Spinal cord (tissue), 10 donors: ENCODE measurements around the gene CEP104. TPM values are rescaled to one million over a fixed set of nuclear protein-coding genes. Genes with fewer than 3 reads are reported as not detected.
"Not testable (repeated sequence)": the region's sequence is repeated elsewhere in the genome, so short reads cannot be mapped to it uniquely, and the experiment has no call there.

Experiments
- DNase-seq, 6 donors: peaks; one replicate each; pipeline versions ENCODE4 v3.0.0 to v3.0.0-alpha.2; 2013 to 2015; ENCODE audit warnings: low spot score in 6 of 6, low read depth in 4 of 6
- H3K27ac ChIP-seq: one replicate; pipeline ENCODE4 v1.5.1; 2013; ENCODE audit warnings: low read depth, low read length, control low read depth
- H3K27me3 ChIP-seq: one replicate; pipeline ENCODE4 v1.6.1; 2013; ENCODE audit warnings: low read length; ENCODE audit not compliant: control insufficient read depth, insufficient read depth
- H3K36me3 ChIP-seq: one replicate; pipeline ENCODE4 v1.6.1; 2013; ENCODE audit warnings: low read length; ENCODE audit not compliant: control insufficient read depth, insufficient read depth
- H3K4me1 ChIP-seq: one replicate; pipeline ENCODE4 v1.6.1; 2013; ENCODE audit warnings: low read length; ENCODE audit not compliant: control insufficient read depth, insufficient read depth
- H3K4me3 ChIP-seq: one replicate; pipeline ENCODE4 v1.5.1; 2013; ENCODE audit warnings: low read depth, low read length, control low read depth
- H3K9me3 ChIP-seq: one replicate; pipeline ENCODE4 v1.6.1; 2013; ENCODE audit warnings: low read length; ENCODE audit not compliant: control insufficient read depth, insufficient read depth
- WGBS: methylation state at CpG from one replicate; pipeline ENCODE4 v1.1.5; 2013; ENCODE audit warnings: missing lambda C conversion rate; ENCODE audit not compliant: insufficient coverage; 5-methylcytosine and 5-hydroxymethylcytosine counted together
- polyA plus RNA-seq, 2 donors: library from polyadenylated mRNA; unstranded; fragments of 120-200 nt; gene quantifications; one replicate each; pipeline ENCODE4 v1.2.1, GENCODE V29; 2013; ENCODE audit not compliant: insufficient read length in 2 of 2
- total RNA-seq, 2 donors: library from RNA; depleted of rRNA in 1 of 2; stranded (reverse); fragments of 120-200 nt in 1 of 2; fragments of >200 nt in 1 of 2; gene quantifications; one replicate each; pipeline versions ENCODE4 v1.2.3 to v1.2.4, GENCODE V29; 2013 to 2014
- donor health status: healthy.

CEP104 gene
- total and polyA plus RNA-seq, 4 donors, result 23.9 to 43.8 (median 34.3) TPM

DNA sequence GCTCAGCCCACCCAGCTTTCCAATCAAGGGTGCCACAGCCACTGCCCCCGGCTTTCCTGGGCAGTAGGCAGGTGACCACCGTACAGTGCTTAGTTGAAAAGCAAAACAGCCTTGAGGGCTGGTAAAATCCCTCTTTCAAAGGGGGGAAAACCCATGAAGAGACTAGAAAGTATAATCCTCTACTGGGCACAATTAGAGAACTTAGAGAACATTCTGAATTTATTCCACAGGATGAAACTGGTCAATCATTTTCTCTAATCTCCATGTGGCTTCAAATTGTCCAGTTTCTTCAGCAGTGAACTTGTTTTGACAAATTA is 45.5 kb downstream of the CEP104 start:
- DNase-seq, result no peak
- Histone ChIP-seq H3K4me1 (no peaks in the 10 kb centered on the region), H3K9me3 (no peaks in the 10 kb centered on the region), H3K27ac (no peak overlapping the region), H3K36me3 (peaks cover 31% of the 10 kb centered on the region), H3K27me3 (no peaks in the 10 kb centered on the region), H3K4me3 (no peak overlapping the region)
- 17% methylated on average over 1 of the region's 2 CpGs for WGBS

DNA sequence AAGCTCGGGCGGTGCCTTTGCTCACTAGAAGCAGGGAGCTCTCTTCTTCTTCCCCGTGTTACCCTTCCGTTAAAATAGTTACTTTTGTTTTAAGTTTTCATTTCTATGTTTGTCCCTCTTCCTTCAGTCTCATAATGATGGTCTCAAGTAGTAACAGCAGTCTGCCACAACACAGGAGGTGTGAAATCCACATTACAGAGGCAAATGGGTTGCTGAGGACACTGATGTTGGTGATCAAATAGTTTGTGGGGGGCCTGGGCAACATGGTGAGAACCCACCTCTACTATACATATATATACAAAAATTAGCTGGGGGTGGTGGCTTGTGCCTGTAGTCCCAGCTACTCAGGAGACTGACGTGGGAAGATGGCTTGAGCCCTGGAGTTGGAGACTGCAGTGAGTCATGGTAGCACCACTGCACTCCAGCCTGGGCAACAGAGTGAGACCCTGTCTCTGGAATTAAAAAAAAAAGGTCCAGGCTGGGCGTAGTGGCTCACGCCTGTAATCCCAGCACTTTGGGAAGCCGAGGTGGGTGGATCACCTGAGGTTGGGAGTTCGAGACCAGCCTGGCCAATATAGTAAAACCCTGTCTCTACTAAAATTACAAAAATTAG is 46.8 kb downstream of the CEP104 start:
- not testable (repeated sequence) for H3K27me3 ChIP-seq, H3K4me3 ChIP-seq, DNase-seq, H3K27ac ChIP-seq, H3K9me3 ChIP-seq, H3K4me1 ChIP-seq
- WGBS, result 84% methylated on average over 3 of the region's 9 CpGs
- H3K36me3 ChIP-seq, result peaks cover 20% of the 10 kb centered on the region

DNA sequence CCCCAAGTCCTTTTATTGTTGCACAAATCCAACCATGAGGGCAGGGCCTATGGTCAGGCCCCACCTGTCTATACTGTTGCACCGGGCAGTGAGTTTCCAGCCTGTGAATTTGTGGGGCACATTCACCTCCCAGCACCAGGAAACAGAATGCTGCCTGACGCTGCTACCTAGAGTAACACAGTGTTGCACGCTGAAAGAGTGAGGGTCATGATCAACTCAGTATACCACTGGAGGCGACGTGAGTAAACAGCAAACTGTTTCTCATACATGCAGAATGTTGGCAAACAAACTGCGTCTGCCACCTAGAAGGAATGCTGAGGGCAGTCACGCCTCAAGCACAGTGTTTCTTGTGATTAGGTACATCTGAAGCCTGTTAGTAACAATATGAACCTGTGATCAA is 47.3 kb downstream of the CEP104 start:
- WGBS, result 71% methylated on average over 5 of the region's 7 CpGs

DNA sequence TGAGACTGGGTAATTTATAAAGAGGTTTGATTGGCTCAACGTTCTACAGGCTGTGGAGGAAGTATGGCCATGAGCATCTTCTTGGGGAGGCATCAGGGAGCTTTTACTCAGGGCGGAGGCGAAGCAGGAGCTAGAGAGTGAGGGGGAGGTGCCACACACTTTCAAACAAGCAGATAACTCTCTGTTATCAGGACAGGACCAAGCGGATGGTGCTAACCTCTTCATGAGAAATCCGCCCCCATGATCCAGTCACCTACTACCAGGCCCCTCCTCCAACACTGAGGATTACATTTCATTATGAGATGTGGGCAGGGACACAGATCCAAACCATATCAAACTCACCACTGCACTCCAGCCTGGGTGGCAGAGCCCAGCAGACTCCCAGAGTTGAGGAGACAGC is 49.2 kb downstream of the CEP104 start:
- H3K4me3 ChIP-seq, result no peak overlapping the region
- H3K9me3 ChIP-seq, result no peaks in the 10 kb centered on the region
- H3K27me3 ChIP-seq, result no peaks in the 10 kb centered on the region
- H3K27ac ChIP-seq, result no peak overlapping the region
- peaks cover 3% of the 10 kb centered on the region for H3K36me3 ChIP-seq
- 67% methylated on average over 2 of the region's 5 CpGs for WGBS
- no peak for DNase-seq
- no peaks in the 10 kb centered on the region for H3K4me1 ChIP-seq

More for the DNA sequence above, 47.3 kb downstream of the CEP104 start:
- no peak for DNase-seq
- H3K9me3 ChIP-seq, result no peaks in the 10 kb centered on the region
- H3K27ac ChIP-seq, result no peak overlapping the region
- H3K4me1 ChIP-seq, result no peaks in the 10 kb centered on the region
- H3K36me3 ChIP-seq, result peaks cover 14% of the 10 kb centered on the region
- no peaks in the 10 kb centered on the region for H3K27me3 ChIP-seq
- no peak overlapping the region for H3K4me3 ChIP-seq

DNA sequence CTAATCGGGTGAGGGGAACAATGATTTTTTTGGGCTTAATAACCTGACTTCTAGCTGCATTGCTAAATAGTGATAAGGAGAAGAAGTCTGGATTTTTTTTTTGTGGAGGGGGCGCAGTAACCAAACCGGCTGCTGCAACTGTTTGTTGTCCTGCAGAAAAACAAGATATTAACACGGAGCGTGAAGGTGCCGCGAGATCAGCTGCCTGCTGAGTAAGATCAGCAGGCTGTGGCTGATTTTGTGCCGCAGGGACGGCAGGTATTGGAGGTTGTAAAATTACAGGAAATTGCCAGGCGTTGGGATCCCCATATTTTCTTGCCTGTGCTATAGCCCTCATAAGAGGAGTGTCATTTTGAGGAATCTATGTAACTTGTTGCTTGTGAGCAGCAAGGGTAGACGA is 52.0 kb downstream of the CEP104 start:
- WGBS, result 79% methylated on average over 11 of the region's 11 CpGs
- Histone ChIP-seq H3K9me3 (no peaks in the 10 kb centered on the region), H3K4me3 (no peak overlapping the region), H3K27me3 (no peaks in the 10 kb centered on the region), H3K27ac (no peak overlapping the region), H3K36me3 (no peaks in the 10 kb centered on the region), H3K4me1 (peaks cover 4% of the 10 kb centered on the region)
- DNase-seq, result no peak

- H3K9me3 ChIP-seq, H3K27ac ChIP-seq, H3K36me3 ChIP-seq, H3K27me3 ChIP-seq, H3K4me1 ChIP-seq, H3K4me3 ChIP-seq, DNase-seq: not testable (repeated sequence)
- 51% methylated on average over 7 of the region's 7 CpGs for WGBS
These were observed 52.4 kb downstream of the CEP104 start for GRCh38 chr1:3804627-3804944.

DNA sequence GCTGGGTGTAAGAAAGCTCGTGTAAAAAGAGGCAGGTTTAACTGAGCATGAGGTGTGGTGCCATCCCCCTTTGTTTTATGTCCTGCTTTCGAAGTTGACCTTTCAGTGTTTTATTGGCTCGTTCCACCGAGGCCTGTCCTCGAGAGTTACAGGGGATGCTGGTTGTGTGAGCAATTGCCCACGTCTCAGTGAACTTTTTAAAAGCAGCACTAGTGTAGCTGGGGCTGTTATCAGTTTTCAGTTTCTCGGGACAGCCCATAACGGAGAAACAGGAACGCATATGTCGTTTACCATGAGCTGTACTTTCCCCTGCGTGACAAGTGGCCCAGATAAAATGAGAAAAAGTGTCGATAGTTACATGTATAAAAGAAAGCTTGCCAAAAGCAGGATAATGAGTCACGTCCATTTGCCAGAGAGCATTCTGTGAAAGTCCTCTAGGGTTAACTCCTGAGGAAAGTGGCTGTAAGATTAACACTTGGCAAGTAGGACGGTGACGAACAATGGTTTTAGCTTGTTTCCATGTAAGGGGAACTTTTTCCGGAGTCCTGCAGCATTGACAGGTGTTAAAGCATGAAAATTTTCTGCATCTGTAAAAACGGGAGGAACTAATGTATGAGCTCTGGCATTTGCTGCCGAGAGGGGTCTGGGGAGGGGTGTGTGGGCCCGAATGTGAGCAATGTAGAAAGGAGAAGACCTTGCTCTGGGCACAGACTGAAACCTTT is 52.9 kb downstream of the CEP104 start:
- peaks cover 4% of the 10 kb centered on the region for H3K4me1 ChIP-seq
- H3K4me3 ChIP-seq, result no peak overlapping the region
- no peak for DNase-seq
- no peak overlapping the region for H3K27ac ChIP-seq
- H3K36me3 ChIP-seq, result no peaks in the 10 kb centered on the region
- WGBS, result 45% methylated on average over 19 of the region's 19 CpGs
- H3K9me3 ChIP-seq, result no peaks in the 10 kb centered on the region
- no peaks in the 10 kb centered on the region for H3K27me3 ChIP-seq

DNA sequence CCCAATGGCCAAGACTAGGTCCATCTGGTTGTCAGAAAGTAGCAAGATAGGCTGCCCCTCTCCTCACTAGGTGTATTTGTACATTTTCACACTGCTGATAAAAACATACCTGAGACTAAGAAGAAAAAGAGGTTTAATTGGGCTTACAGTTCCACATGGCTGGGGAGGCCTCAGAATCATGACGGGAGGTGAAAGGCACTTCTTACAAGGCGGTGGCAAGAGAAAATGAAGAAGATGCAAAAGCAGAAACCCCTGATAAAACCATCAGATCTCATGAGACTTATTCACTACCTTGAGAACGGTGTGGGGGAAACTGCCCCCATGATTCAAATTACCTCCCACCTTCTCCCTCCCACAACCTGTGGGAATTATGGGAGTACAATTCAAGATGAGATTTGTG is 56.2 kb downstream of the CEP104 start:
- peaks cover 10% of the 10 kb centered on the region for H3K4me1 ChIP-seq
- not testable (repeated sequence) for H3K36me3 ChIP-seq, H3K4me3 ChIP-seq, DNase-seq, H3K27ac ChIP-seq, H3K9me3 ChIP-seq, H3K27me3 ChIP-seq
- no CpG with 5 or more reads among the region's 3 CpGs for WGBS

GRCh38 chr1:3799976-3800685 is 56.9 kb downstream of the CEP104 start:
- Histone ChIP-seq H3K27ac (no peak overlapping the region), H3K36me3 (no peaks in the 10 kb centered on the region), H3K4me1 (peaks cover 16% of the 10 kb centered on the region), H3K9me3 (no peaks in the 10 kb centered on the region), H3K27me3 (no peaks in the 10 kb centered on the region), H3K4me3 (no peak overlapping the region)
- WGBS, result 92% methylated on average over 9 of the region's 11 CpGs
- DNase-seq, result no peak
